ENCODE data around the gene BSN.

BSN gene

GRCh38 chr3:49553692-49554632, at the start of gene BSN:
BSN (plus strand) TSS chr3:49554477; CDS start chr3:49554603, 126 bp downstream.
- peak; percentile 97 for DNase-seq

- DNase-seq: no peak
These were observed 47.4 kb upstream of the BSN start for GRCh38 chr3:49506906-49507305.

- DNase-seq: no peak
These were observed 45.2 kb upstream of the BSN start for GRCh38 chr3:49509028-49509561.

GRCh38 chr3:49511639-49512038, 42.6 kb upstream of the BSN start:
- no peak for DNase-seq

GRCh38 chr3:49512781-49513355, 41.4 kb upstream of the BSN start:
- DNase-seq: no peak

- no peak for DNase-seq
These were observed 40.7 kb upstream of the BSN start for GRCh38 chr3:49513494-49514124.

- no peak for DNase-seq
These were observed 36.3 kb upstream of the BSN start for GRCh38 chr3:49518016-49518415.

- DNase-seq: no peak
These were observed 35.8 kb upstream of the BSN start for GRCh38 chr3:49518441-49518840.

- no peak for DNase-seq
These were observed 35.0 kb upstream of the BSN start for GRCh38 chr3:49519296-49519695.

GRCh38 chr3:49519916-49520385, 34.3 kb upstream of the BSN start:
- no peak for DNase-seq

- DNase-seq: no peak
These were observed 30.2 kb upstream of the BSN start for GRCh38 chr3:49523756-49524747.

GRCh38 chr3:49529567-49529966, 24.7 kb upstream of the BSN start:
- DNase-seq: no peak

- DNase-seq: no peak
These were observed 24.0 kb upstream of the BSN start for GRCh38 chr3:49530231-49530630.

GRCh38 chr3:49530701-49531100, 23.6 kb upstream of the BSN start:
- no peak for DNase-seq

GRCh38 chr3:49531218-49531617, 23.1 kb upstream of the BSN start:
- no peak for DNase-seq

GRCh38 chr3:49531715-49532114, 22.6 kb upstream of the BSN start:
- DNase-seq: no peak

GRCh38 chr3:49533031-49533430, 21.2 kb upstream of the BSN start:
- DNase-seq: no peak

- DNase-seq: no peak
These were observed 20.3 kb upstream of the BSN start for GRCh38 chr3:49533786-49534519.

GRCh38 chr3:49534581-49535441, 19.5 kb upstream of the BSN start:
- no peak for DNase-seq

Measured in right forelimb (tissue), 1 donor.